ENCODE data around the gene RNF183. TPM values are rescaled to one million over a fixed set of nuclear protein-coding genes. Genes with fewer than 3 reads are reported as not detected.
A peak's percentile ranks its signal among the peaks of the same experiment; 100 is the strongest.

RNF183 gene, protein sequence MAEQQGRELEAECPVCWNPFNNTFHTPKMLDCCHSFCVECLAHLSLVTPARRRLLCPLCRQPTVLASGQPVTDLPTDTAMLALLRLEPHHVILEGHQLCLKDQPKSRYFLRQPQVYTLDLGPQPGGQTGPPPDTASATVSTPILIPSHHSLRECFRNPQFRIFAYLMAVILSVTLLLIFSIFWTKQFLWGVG
- total RNA-seq (3.6 TPM), polyA plus RNA-seq (ENCODE audit: insufficient read depth, low read depth, low replicate concordance) (8.1 TPM)
- long read RNA-seq, donor 1, partial matches to known transcripts, result 0 of 4 reads
- long read RNA-seq, donor 1, other reads (novel, unspliced or antisense), result 0 of 4 reads
- long read RNA-seq, donor 2, partial matches to known transcripts, result 46 of 49 reads
- long read RNA-seq, donor 2, other reads (novel, unspliced or antisense), result 0 of 49 reads
- long read RNA-seq, donor 3, partial matches to known transcripts, result 0 of 2 reads
- long read RNA-seq, donor 3, other reads (novel, unspliced or antisense), result 0 of 2 reads
- long read RNA-seq, donor 4, partial matches to known transcripts, result 0 of 5 reads
- long read RNA-seq, donor 4, other reads (novel, unspliced or antisense), result 0 of 5 reads
- long read RNA-seq, donor 5, result 0 reads
- long read RNA-seq, donor 6, result 0 reads
- long read RNA-seq, donor 7, partial matches to known transcripts, result 1 of 3 reads
- long read RNA-seq, donor 7, other reads (novel, unspliced or antisense), result 2 of 3 reads
- long read RNA-seq, donor 8, result 0 reads
- long read RNA-seq, donor 9, partial matches to known transcripts, result 0 of 1 reads
- long read RNA-seq, donor 9, other reads (novel, unspliced or antisense), result 0 of 1 reads
- long read RNA-seq, donor 10, partial matches to known transcripts, result 0 of 4 reads
- long read RNA-seq, donor 10, other reads (novel, unspliced or antisense), result 0 of 4 reads

DNA sequence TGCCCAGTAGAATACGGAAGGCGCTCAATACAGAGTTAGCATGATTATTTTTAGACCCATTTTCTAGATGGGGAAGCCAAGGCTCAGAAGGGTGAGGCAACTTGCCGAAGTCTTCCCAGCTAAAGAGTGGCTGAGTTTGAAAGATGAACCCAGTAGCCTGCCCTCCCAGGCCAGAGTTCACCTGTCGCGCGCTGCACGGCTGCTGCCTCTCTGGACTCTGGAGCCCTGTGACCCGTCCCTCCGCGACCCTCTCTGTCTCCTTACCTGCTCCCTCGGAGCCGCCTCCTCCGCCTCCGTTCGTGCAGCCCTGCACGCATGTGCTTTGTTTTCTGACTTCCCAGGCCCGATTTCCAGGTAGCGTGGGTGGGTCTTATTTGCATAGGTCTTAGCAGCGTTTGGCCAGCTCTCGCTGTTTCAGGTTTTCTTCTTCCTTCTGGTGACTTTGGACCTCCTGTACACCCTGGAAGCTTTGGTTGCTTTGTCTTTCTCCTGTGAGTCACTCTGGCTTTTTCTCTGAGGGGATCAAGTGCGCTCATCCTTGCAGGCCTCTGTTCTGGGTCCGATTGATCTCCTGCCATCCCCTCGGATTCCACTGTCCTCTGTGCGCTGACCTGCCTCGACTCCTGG lies at the start of gene RNF183:
Gene RNF183, minus strand, starts transcription at position 585 of the 627 bp plus-strand sequence. CDS start 5,192 bp downstream, outside the sequence.
- Histone ChIP-seq H3K9ac (ENCODE audit: low read length in 3 of 3) (no peak within 1 kb of the TSS), H3K9me3 (ENCODE audit: control insufficient read depth in 2 of 3, insufficient read depth in 1 of 3, low read length in 3 of 3) (no peaks in the 10 kb centered on the region), H3K4me1 (ENCODE audit: control insufficient read depth in 2 of 3, insufficient read depth in 2 of 3, low read depth in 1 of 3, low read length in 3 of 3) (peaks cover 0 to 2% (median 0%) of the 10 kb centered on the region in 3 donors), H3K27ac (ENCODE audit: low read depth in 2 of 2, low read length in 2 of 2) (peak within 1 kb of the TSS; percentile 63 to 71), H3K27me3 (ENCODE audit: control insufficient read depth, insufficient read depth, low read length) (no peaks in the 10 kb centered on the region), H3K4me3 (ENCODE audit: low read length in 3 of 3) (peak within 1 kb of the TSS; percentile 30 to 53 (median 50)), H3K36me3 (ENCODE audit: control insufficient read depth in 2 of 3, insufficient read depth in 3 of 3, low read length in 3 of 3) (no peaks in the 10 kb centered on the region)
- TF ChIP-seq, protein P1, sequence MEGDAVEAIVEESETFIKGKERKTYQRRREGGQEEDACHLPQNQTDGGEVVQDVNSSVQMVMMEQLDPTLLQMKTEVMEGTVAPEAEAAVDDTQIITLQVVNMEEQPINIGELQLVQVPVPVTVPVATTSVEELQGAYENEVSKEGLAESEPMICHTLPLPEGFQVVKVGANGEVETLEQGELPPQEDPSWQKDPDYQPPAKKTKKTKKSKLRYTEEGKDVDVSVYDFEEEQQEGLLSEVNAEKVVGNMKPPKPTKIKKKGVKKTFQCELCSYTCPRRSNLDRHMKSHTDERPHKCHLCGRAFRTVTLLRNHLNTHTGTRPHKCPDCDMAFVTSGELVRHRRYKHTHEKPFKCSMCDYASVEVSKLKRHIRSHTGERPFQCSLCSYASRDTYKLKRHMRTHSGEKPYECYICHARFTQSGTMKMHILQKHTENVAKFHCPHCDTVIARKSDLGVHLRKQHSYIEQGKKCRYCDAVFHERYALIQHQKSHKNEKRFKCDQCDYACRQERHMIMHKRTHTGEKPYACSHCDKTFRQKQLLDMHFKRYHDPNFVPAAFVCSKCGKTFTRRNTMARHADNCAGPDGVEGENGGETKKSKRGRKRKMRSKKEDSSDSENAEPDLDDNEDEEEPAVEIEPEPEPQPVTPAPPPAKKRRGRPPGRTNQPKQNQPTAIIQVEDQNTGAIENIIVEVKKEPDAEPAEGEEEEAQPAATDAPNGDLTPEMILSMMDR (IDR thresholded peaks at IDR 0.05; ENCODE audit: borderline replicate concordance, extremely low read depth, insufficient read depth), result no peak
- FAIRE-seq (no peak), DNase-seq (peak in 4 of 5 donors; percentile 50 to 61 (median 58))
- intact Hi-C loops (cut with DNase I), result no loop called here

DNA sequence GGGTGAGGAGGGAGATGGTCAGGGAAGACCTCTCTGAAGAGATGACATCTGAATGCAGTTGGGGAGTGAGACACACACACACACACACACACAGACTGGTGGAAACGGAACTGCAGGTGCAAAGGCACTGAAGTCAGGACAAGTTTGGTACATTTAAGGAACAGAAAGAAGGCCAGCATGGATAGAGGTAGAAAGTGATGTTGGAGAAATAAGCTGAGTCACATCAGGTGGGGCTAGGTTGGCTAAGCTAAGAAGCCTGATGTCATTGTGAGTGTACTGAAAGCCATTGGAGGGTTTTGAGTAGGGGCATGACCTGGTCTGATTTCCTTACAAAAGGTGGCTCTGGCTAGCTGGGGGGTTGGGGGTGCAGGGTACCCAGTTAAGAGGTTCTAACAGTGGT lies 49.2 kb upstream of the RNF183 start:
- intact Hi-C loops (cut with DNase I), result no loop called here
- TF ChIP-seq, protein P1 (IDR thresholded peaks at IDR 0.05; ENCODE audit: borderline replicate concordance, extremely low read depth, insufficient read depth), result no peak
- FAIRE-seq, result no peak
- H3K4me3 ChIP-seq (ENCODE audit: low read length in 3 of 3), result no peak overlapping the region
- H3K27me3 ChIP-seq (ENCODE audit: control insufficient read depth, insufficient read depth, low read length), result peaks cover 19% of the 10 kb centered on the region
- H3K9me3 ChIP-seq (ENCODE audit: control insufficient read depth in 2 of 3, insufficient read depth in 1 of 3, low read length in 3 of 3), result no peaks in the 10 kb centered on the region
- H3K4me1 ChIP-seq (ENCODE audit: control insufficient read depth in 2 of 3, insufficient read depth in 2 of 3, low read depth in 1 of 3, low read length in 3 of 3), result peaks cover 0 to 6% (median 4%) of the 10 kb centered on the region in 3 donors
- DNase-seq, result no peak
- no peaks in the 10 kb centered on the region for H3K36me3 ChIP-seq (ENCODE audit: control insufficient read depth in 2 of 3, insufficient read depth in 3 of 3, low read length in 3 of 3)
- H3K9ac ChIP-seq (ENCODE audit: low read length in 3 of 3), result no peak overlapping the region
- no peak overlapping the region for H3K27ac ChIP-seq (ENCODE audit: low read depth in 2 of 2, low read length in 2 of 2)

DNA sequence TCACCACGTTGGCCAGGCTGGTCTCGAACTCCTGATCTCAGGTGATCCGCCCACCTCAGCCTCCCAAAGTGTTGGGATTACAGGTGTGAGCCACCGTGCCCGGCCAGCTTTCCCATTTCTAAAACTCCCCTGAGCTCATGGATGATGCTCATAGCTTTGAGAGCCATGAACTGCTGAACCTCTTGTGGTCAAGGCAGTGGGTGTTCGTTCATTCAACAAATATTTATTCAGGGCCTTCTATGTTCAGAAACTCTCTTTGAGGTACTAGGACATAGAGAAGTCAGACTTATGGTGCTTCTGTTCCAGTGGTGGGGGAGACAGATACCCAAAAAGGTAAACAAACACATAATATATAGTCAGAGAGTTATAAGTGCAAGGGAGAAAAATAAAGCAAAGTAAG lies 48.8 kb upstream of the RNF183 start:
- H3K36me3 ChIP-seq (ENCODE audit: control insufficient read depth in 2 of 3, insufficient read depth in 3 of 3, low read length in 3 of 3), result no peaks in the 10 kb centered on the region
- TF ChIP-seq, protein P1 (IDR thresholded peaks at IDR 0.05; ENCODE audit: borderline replicate concordance, extremely low read depth, insufficient read depth), result no peak
- H3K9ac ChIP-seq (ENCODE audit: low read length in 3 of 3), result no peak overlapping the region
- no peak for FAIRE-seq
- H3K27ac ChIP-seq (ENCODE audit: low read depth in 2 of 2, low read length in 2 of 2), result no peak overlapping the region
- intact Hi-C loops (cut with DNase I), result no loop called here
- H3K4me3 ChIP-seq (ENCODE audit: low read length in 3 of 3), result no peak overlapping the region
- DNase-seq, result no peak
- H3K9me3 ChIP-seq (ENCODE audit: control insufficient read depth in 2 of 3, insufficient read depth in 1 of 3, low read length in 3 of 3), result no peaks in the 10 kb centered on the region
- H3K4me1 ChIP-seq (ENCODE audit: control insufficient read depth in 2 of 3, insufficient read depth in 2 of 3, low read depth in 1 of 3, low read length in 3 of 3), result peaks cover 0 to 6% (median 4%) of the 10 kb centered on the region in 3 donors
- peaks cover 19% of the 10 kb centered on the region for H3K27me3 ChIP-seq (ENCODE audit: control insufficient read depth, insufficient read depth, low read length)

Data from kidney (tissue), 22 donors.